HG02885 (cell line): ENCODE measurements around the gene ATP5PB.
A peak's percentile ranks its signal among the peaks of the same experiment; 100 is the strongest.

Experiments
- ATAC-seq: cut with Tn5 transposase; IDR thresholded peaks from one replicate; pipeline ENCODE4 v1.9.1; 2021; ENCODE audit warnings: mild to moderate bottlenecking; ENCODE audit not compliant: unreplicated experiment, poor library complexity

ATP5PB gene

GRCh38 chr1:111446546-111446945 lies 2.7 kb upstream of the ATP5PB start:
- no peak for ATAC-seq

DNA sequence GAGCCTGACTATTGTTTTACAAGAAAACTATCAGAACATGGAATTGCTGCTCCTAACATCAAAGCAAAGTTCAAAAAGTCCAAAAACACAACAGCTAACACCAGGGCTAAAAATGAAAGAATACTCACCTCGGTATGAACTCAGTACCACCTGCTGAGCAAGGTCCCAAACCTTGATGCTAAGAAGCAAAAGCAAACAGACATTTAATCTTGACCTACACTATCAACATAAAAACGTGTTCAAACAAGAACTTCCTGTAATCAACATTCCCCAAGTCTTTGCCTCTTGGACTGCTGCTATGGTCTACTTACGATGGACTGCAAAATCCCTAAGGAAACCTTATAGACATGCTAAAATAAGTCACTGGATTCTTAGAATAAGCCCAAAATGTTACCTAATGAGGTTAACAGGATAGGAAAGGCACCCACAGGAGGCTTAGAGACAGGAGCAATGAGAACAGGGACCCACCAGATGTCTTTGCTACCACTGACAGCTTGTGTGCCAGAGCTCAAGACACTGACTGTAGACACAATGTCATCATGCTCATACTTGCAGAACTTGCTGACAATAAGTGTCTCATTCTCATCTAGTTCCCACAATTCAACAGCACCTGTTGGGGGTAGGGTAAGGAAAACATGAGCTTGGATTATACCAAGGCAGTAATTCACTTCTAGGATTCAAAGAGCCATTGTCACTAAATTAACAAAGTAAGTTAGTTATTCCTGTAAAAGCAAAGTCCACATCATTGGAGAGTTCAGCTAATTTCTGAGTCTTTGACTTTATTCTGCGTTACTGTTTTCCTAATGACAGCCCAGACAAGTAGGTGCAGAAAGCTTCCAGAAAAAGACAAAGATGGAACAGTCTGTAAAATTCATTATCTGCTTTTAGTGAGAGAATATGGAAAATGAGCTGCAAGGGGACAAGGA lies 2.0 kb upstream of the ATP5PB start:
- ATAC-seq: no peak

GRCh38 chr1:111448482-111448917 lies 764 bp upstream of the ATP5PB start:
- peak; percentile 18 for ATAC-seq

- ATAC-seq: no peak
Measured at GRCh38 chr1:111449703-111450017, 396 bp downstream of the ATP5PB start.

- no peak for ATAC-seq
Measured at GRCh38 chr1:111450185-111450584, 921 bp downstream of the ATP5PB start.

GRCh38 chr1:111452581-111452980 lies 3.3 kb downstream of the ATP5PB start:
- no peak for ATAC-seq

DNA sequence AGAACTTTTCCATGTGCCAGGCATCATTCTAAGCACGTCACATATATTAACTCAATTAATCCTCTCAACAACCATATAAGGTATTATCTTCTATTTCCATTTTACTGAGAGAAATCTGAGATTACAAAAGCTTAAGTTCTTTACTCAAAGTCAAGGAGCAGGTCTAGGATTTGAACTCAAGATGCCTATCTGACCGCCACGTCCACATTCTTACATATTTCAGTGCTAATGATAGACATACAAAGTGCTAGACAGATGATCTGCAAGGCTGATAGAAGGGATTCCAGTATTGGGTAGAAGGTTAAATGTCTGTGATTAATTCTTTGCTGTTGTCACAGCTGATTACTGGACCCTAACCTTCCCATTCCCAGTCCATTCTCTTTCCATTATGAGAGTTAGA lies 4.4 kb downstream of the ATP5PB start:
- no peak for ATAC-seq

GRCh38 chr1:111454859-111455641 lies 5.8 kb downstream of the ATP5PB start:
- no peak for ATAC-seq

- no peak for ATAC-seq
Measured at GRCh38 chr1:111455642-111456031, 6.4 kb downstream of the ATP5PB start.

- ATAC-seq: no peak
Measured at GRCh38 chr1:111461765-111462164, 12.5 kb downstream of the ATP5PB start.

GRCh38 chr1:111462370-111463028 lies 13.2 kb downstream of the ATP5PB start:
- no peak for ATAC-seq

GRCh38 chr1:111463029-111463683 lies 13.9 kb downstream of the ATP5PB start:
- no peak for ATAC-seq

DNA sequence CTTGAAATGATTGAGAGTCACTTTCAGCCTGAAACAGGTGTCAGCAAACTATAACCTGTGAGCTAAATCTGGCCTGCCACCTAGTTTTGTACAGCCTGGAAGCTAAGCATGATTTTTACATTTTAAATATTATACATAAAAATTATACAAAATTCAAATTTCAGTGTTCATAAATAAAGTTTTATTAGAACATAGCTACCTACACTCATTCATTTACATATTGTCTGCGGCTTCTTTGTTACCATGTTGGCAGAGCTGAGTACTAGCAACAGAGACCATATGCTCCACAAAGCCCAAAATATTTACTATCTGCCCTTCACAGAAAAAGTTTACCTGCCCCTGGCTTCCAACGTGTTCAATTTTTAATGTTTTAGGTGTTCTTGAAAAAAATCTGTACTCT lies 16.5 kb downstream of the ATP5PB start:
- ATAC-seq: no peak

DNA sequence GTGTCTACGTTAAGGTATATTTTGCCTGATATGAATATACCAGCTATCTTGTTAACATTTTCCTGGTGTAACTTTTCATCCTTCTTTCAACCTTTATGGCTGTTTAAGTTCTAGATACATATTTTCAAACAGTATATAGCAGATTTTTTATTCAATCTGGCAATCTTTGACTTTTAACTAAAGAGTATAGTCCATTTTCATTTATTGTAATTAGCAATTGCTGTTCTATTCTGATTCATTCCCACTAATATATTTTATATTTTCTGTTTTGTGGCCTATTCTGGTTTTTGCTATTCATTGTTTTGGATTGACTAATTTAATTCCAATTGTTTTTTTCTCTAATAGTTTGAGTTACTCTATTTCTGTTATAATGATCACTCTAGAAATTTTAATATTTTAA lies 17.2 kb downstream of the ATP5PB start:
- ATAC-seq: no peak

GRCh38 chr1:111467865-111468716 lies 18.8 kb downstream of the ATP5PB start:
- no peak for ATAC-seq

DNA sequence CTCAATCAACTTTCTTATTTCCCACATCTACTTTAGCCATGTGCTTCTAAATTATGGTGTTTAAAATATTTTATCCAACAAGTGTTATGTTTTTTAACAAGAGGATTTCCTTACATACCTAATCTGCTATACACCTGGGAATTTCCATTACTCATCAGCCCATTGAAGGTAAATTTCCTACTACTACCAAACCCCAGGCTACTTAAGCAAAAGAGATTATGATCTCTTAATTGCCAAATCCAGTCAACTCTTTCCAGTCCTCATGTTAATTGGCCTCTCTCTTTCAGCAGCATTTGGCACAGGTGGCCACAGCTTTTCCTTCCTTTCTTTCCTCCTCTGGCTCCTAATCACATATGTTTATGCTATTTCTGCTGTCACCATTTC lies 19.4 kb downstream of the ATP5PB start:
- no peak for ATAC-seq

GRCh38 chr1:111469539-111469938 lies 20.3 kb downstream of the ATP5PB start:
- ATAC-seq: no peak

DNA sequence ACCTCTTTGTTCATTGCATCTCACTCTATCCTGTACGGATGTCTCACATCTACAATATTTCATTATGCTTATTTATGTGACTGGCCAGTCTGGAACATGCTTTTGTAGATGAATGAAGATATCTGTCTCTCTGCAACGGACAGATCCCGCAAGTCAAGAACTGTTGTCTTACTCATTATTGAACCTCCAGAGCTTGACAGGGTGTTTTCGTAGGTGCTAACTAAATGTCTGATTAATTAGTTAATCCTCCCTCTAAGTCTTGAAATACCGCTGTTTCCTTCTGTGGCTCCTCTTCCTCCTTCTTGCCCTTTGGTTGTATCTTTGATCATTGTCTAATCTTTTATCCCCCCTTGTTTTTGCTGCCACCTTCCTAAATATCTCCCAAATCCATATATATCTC lies 21.3 kb downstream of the ATP5PB start:
- no peak for ATAC-seq

- ATAC-seq: no peak
Measured at GRCh38 chr1:111471012-111471411, 21.7 kb downstream of the ATP5PB start.

- no peak for ATAC-seq
Measured at GRCh38 chr1:111471538-111471937, 22.3 kb downstream of the ATP5PB start.
